ENCODE measurements around the gene LRRC59.
"Not testable (repeated sequence)": the region's sequence is repeated elsewhere in the genome, so short reads cannot be mapped to it uniquely, and the experiment has no call there.

- TF ChIP-seq CTCF (conservative IDR thresholded peaks at IDR 0.05; ENCODE audit: low read depth, low read length); EZH2 (IDR thresholded peaks at IDR 0.05; ENCODE audit: borderline replicate concordance, low read depth, low read length, poor library complexity, severe bottlenecking): not testable (repeated sequence)
Measured at GRCh38 chr17:50405351-50405750, 8.0 kb upstream of the LRRC59 start.

Measured in A673 (cell line).